HepG2 (cell line): ENCODE results near the gene NARF. TPM values are rescaled to one million over a fixed set of nuclear protein-coding genes. Genes with fewer than 3 reads are reported as not detected.

Experiments
- ATAC-seq: fragments of 200-7000 bp; cut with Tn5 transposase; 3 replicates; pipeline ENCODE4 v1.9.1; 2020; ENCODE audit warnings: mild to moderate bottlenecking, moderate library complexity
- BruUV-seq: library from RNA; stranded (reverse); fragments of 400-500 nt; replicated peaks from 2 replicates; lab custom pipeline; 2021; lab: Mats Ljungman, UMichigan
- CTCF ChIA-PET: fragments of 300-600 bp; formaldehyde crosslinking; extraction: SDS; loops from one replicate; lab custom pipeline; 2021; ENCODE audit warnings: low total read pairs, inconsistent platforms, low intra/inter-chr PET ratio; lab: Yijun Ruan, JAX
- POLR2A ChIA-PET: fragments of 350-600 bp; sonication (Branson Sonifier 250); formaldehyde crosslinking; loops from one replicate; lab custom pipeline; 2020; ENCODE audit warnings: antibody characterized with exemption, inconsistent platforms; lab: Yijun Ruan, JAX
- DNase-seq: peaks from one replicate; pipeline ENCODE4 v3.0.0-alpha.2; 2015; ENCODE audit warnings: low spot score
- FAIRE-seq: peaks from 3 replicates; lab custom pipeline; 2011; peaks lifted over from hg19 to GRCh38; lab: Jason Lieb, UNC
- H2AFZ ChIP-seq: one replicate; pipeline ENCODE4 v1.6.1; 2011; ENCODE audit warnings: low read length, inconsistent platforms
- H3K27ac ChIP-seq: fragments of 300-600 bp; 3 replicates; pipeline ENCODE4 v1.8.0; 2011; ENCODE audit warnings: mixed run types, mild to moderate bottlenecking, mixed read lengths, low read length, inconsistent platforms; ENCODE audit not compliant: insufficient read depth; ENCODE audit errors: extremely low read length
- H3K27me3 ChIP-seq, 2 experiments: fragments of 200-600 bp in 1 of 2; 2 replicates in 1 of 2; 3 replicates in 1 of 2; pipeline versions ENCODE4 v1.6.0 to v1.8.0; 2011; ENCODE audit warnings: low read length in 2 of 2, mild to moderate bottlenecking in 2 of 2, moderate library complexity in 2 of 2, inconsistent platforms in 1 of 2; ENCODE audit not compliant: insufficient read depth in 2 of 2, control insufficient read depth in 1 of 2
- H3K36me3 ChIP-seq, 2 experiments: fragments of 200-600 bp in 1 of 2; replicated peaks in 1 of 2; 2 replicates in 1 of 2; 3 replicates in 1 of 2; pipeline versions ENCODE4 v1.5.1 to v1.8.0; 2011; ENCODE audit warnings: low read length in 2 of 2, inconsistent platforms in 1 of 2; ENCODE audit not compliant: insufficient read depth in 2 of 2, control insufficient read depth in 1 of 2
- H3K4me1 ChIP-seq: 2 replicates; pipeline ENCODE4 v1.5.1; 2012; ENCODE audit warnings: low read length, inconsistent platforms; ENCODE audit not compliant: insufficient read depth
- H3K4me2 ChIP-seq: 2 replicates; pipeline ENCODE4 v1.6.0; 2011; ENCODE audit warnings: low read depth, low read length, inconsistent platforms
- H3K4me3 ChIP-seq, 3 experiments: fragments of 200-600 bp in 1 of 3; sonication (generic), shearing (Covaris generic) in 1 of 3; replicated peaks in 1 of 3; 2 replicates each; pipeline ENCODE4 v1.5.1; 2011 to 2016; ENCODE audit warnings: low read length in 3 of 3, inconsistent platforms in 2 of 3, low read depth in 2 of 3, mild to moderate bottlenecking in 2 of 3, control low read depth in 1 of 3, mixed read lengths in 1 of 3; ENCODE audit not compliant: insufficient read depth in 1 of 3
- H3K79me2 ChIP-seq: one replicate; pipeline ENCODE4 v1.6.1; 2011; ENCODE audit warnings: low read length, inconsistent platforms; ENCODE audit not compliant: insufficient read depth
- H3K9ac ChIP-seq: 2 replicates; pipeline ENCODE4 v1.6.0; 2011; ENCODE audit warnings: mild to moderate bottlenecking, low read depth, low read length, inconsistent platforms; ENCODE audit not compliant: insufficient read depth
- H3K9me3 ChIP-seq: 2 replicates; pipeline ENCODE4 v1.5.1; 2012; ENCODE audit warnings: mild to moderate bottlenecking, low read length
- H4K20me1 ChIP-seq: 2 replicates; pipeline ENCODE4 v1.6.0; 2011; ENCODE audit warnings: inconsistent platforms, mild to moderate bottlenecking, low read length, moderate library complexity; ENCODE audit not compliant: insufficient read depth
- ARHGAP35 ChIP-seq: sonication (generic); formaldehyde crosslinking; IDR thresholded peaks from 2 replicates; pipeline ENCODE4 v1.9.0; 2022; ENCODE audit warnings: mild to moderate bottlenecking, inconsistent platforms, moderate library complexity, missing genetic modification reagents, borderline replicate concordance
- ARNT ChIP-seq: fragments of 450-650 bp; IDR thresholded peaks from 2 replicates; pipeline ENCODE4 v1.6.1; 2017
- GTF2F1 ChIP-seq: fragments of 150-350 bp; IDR thresholded peaks from 2 replicates; pipeline ENCODE4 v1.6.1; 2014; ENCODE audit warnings: low read length
- HNRNPK ChIP-seq: fragments of 200-400 bp; formaldehyde crosslinking; IDR thresholded peaks from 2 replicates; pipeline ENCODE4 v1.6.1; 2018; ENCODE audit warnings: low read length, low read depth, moderate library complexity, mild to moderate bottlenecking; ENCODE audit not compliant: poor library complexity, severe bottlenecking
- HOXA7 ChIP-seq: sonication (generic); formaldehyde crosslinking; IDR thresholded peaks from 2 replicates; pipeline ENCODE4 v1.8.1; 2022; ENCODE audit warnings: mild to moderate bottlenecking, missing genetic modification reagents, moderate library complexity
- POLR2G ChIP-seq: fragments of 200-400 bp; formaldehyde crosslinking; IDR thresholded peaks from 2 replicates; pipeline ENCODE4 v1.6.1; 2018; ENCODE audit warnings: mild to moderate bottlenecking, low read depth, low read length, moderate library complexity
- SAP130 ChIP-seq: IDR thresholded peaks from 2 replicates; pipeline ENCODE4 v1.6.1; 2016; ENCODE audit warnings: low read depth
- YEATS2 ChIP-seq: sonication (generic); formaldehyde crosslinking; IDR thresholded peaks from 2 replicates; pipeline ENCODE4 v1.4.0; 2020; ENCODE audit warnings: missing genetic modification reagents, borderline replicate concordance
- ZMYM3 ChIP-seq: sonication (generic); formaldehyde crosslinking; IDR thresholded peaks from 2 replicates; pipeline ENCODE4 v1.5.1; 2020; ENCODE audit warnings: mild to moderate bottlenecking, missing genetic modification reagents
- ZNF138 ChIP-seq: sonication (generic); formaldehyde crosslinking; IDR thresholded peaks from 2 replicates; pipeline ENCODE4 v1.5.0; 2020; ENCODE audit warnings: mild to moderate bottlenecking, low read depth, missing genetic modification reagents
- ZNF891 ChIP-seq: sonication (generic); formaldehyde crosslinking; IDR thresholded peaks from 2 replicates; pipeline ENCODE4 v1.5.0; 2020; ENCODE audit warnings: mild to moderate bottlenecking, missing genetic modification reagents
- ZSCAN21 ChIP-seq: sonication (generic); formaldehyde crosslinking; IDR thresholded peaks from 2 replicates; pipeline ENCODE4 v1.8.0; 2022; ENCODE audit warnings: mild to moderate bottlenecking, missing genetic modification reagents, moderate library complexity, borderline replicate concordance
- WGBS: methylation state at CpG from one replicate; pipeline ENCODE4 v1.1.6; 2017; ENCODE audit warnings: low lambda C conversion rate; 5-methylcytosine and 5-hydroxymethylcytosine counted together
- in situ Hi-C: cut with HindIII; loops from 2 replicates; pipeline ENCODE4 v1.10.0; 2017; ENCODE audit warnings: low pct_unique_long_range_greater_than_20kb; ENCODE audit not compliant: extremely low pct_ligation_motif_present
- intact Hi-C: fragments of 100-400 bp; cut with micrococcal nuclease; formaldehyde crosslinking; loops from one replicate; pipeline ENCODE4 v1.10.0; 2022; ENCODE audit not compliant: unreplicated experiment
- polyA plus RNA-seq, 8 experiments: library from polyadenylated mRNA; depleted of rRNA in 3 of 8; stranded (reverse) in 7 of 8; unstranded in 1 of 8; fragments of >200 nt; fragmentation: Illumina TruSeq in 4 of 8; extraction: Trizol in 4 of 8; gene quantifications; 2 replicates each; pipeline versions ENCODE4 v1.2.1 to v1.2.3, GENCODE V29; 2011 to 2016; ENCODE audit warnings: low read depth in 4 of 8, missing spikeins in 1 of 8, mixed read lengths in 1 of 8; ENCODE audit not compliant: insufficient read depth in 1 of 8
- total RNA-seq, 5 experiments: library from RNA; depleted of rRNA; stranded (reverse); fragments of >200 nt; fragmentation: Illumina TruSeq; extraction: Trizol; gene quantifications; 2 replicates each; pipeline ENCODE4 v1.2.3, GENCODE V29; 2016; ENCODE audit warnings: low read depth in 1 of 5
- TF ChIP-seq, protein P1 (sequence below): sonication (generic); formaldehyde crosslinking; IDR thresholded peaks from 2 replicates; pipeline ENCODE4 v1.8.0; 2022; ENCODE audit warnings: low read depth, missing genetic modification reagents
- TF ChIP-seq, protein P2 (sequence below): IDR thresholded peaks from 2 replicates; pipeline ENCODE4 v1.6.1; 2016; ENCODE audit warnings: missing compliant biosample characterization, missing genetic modification reagents, borderline replicate concordance
- TF ChIP-seq, protein P3 (sequence below): sonication (generic); formaldehyde crosslinking; IDR thresholded peaks from 2 replicates; pipeline ENCODE4 v1.4.0; 2020; ENCODE audit warnings: mild to moderate bottlenecking, missing genetic modification reagents, borderline replicate concordance

NARF gene
- total and polyA plus RNA-seq, 2 of the 13 experiments (the other 11 are each of a cell fraction or from before 2014, with no cell fraction given): 61.1 to 144 TPM

DNA sequence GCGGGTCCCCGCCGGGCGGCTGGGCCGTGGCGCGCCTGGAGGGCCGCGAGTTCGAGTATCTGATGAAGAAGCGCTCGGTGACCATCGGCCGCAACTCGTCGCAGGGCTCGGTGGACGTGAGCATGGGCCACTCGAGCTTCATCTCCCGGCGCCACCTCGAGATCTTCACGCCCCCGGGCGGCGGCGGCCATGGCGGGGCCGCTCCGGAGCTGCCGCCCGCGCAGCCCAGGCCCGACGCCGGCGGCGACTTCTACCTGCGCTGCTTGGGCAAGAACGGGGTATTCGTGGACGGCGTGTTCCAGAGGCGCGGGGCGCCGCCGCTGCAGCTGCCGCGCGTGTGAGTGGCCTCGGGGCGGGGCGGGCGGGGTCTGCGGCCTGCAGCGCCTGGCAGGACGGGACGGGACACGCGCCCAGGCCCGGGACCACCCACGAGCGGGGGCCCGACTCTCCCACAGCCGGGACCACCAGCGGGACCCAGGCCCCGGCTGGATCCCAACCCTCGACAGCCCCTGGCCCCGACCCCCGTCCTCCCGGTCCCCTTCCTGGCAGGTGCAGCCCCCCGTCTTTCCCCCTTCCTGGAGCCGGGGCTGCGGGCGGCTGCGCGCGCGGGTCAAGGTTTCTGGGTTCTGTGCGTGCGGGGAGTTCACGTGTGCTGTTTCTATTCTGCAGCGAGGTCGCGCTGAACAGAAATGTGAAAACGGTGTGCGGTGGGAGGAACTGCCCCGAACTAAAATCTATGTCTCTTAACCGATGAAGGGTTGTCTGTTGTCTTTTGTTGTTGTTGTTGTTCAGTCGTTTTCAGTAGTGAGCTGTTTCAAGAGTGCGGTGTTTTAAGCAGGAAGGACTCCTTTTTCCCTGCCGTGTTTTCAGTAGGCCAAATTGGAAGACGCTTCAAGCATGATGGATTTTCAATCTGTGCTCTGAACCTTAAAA is 61.7 kb downstream of the NARF start:
- FAIRE-seq (no peak), ATAC-seq (peak; percentile 12)
- in situ Hi-C loops: no loop called here
- TF ChIP-seq, protein P1, sequence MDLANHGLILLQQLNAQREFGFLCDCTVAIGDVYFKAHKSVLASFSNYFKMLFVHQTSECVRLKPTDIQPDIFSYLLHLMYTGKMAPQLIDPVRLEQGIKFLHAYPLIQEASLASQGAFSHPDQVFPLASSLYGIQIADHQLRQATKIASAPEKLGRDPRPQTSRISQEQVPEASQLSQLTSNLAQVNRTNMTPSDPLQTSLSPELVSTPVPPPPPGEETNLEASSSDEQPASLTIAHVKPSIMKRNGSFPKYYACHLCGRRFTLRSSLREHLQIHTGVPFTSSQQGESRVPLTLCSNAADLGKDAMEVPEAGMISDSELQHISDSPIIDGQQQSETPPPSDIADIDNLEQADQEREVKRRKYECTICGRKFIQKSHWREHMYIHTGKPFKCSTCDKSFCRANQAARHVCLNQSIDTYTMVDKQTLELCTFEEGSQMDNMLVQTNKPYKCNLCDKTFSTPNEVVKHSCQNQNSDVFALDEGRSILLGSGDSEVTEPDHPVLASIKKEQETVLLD (CRISPR knock-in tag): peak; percentile 38; the same call in 1 of the 2 replicates
- TF ChIP-seq GTF2F1 (0 out of 2 replicates have a peak, but pooled peaks have one; percentile 16), HNRNPK (peak; percentile 23), YEATS2 (CRISPR knock-in tag) (0 out of 2 replicates have a peak, but pooled peaks have one; percentile 46), ZMYM3 (CRISPR knock-in tag) (no peak), POLR2G (peak; percentile 7; the same call in 1 of the 2 replicates), ARHGAP35 (no peak), ARNT (no peak), HOXA7 (CRISPR knock-in tag) (no peak), ZNF138 (CRISPR knock-in tag) (no peak), SAP130 (CRISPR knock-in tag) (peak; percentile 83), ZSCAN21 (CRISPR knock-in tag) (peak; percentile 66), ZNF891 (CRISPR knock-in tag) (no peak)
- TF ChIP-seq, protein P2, sequence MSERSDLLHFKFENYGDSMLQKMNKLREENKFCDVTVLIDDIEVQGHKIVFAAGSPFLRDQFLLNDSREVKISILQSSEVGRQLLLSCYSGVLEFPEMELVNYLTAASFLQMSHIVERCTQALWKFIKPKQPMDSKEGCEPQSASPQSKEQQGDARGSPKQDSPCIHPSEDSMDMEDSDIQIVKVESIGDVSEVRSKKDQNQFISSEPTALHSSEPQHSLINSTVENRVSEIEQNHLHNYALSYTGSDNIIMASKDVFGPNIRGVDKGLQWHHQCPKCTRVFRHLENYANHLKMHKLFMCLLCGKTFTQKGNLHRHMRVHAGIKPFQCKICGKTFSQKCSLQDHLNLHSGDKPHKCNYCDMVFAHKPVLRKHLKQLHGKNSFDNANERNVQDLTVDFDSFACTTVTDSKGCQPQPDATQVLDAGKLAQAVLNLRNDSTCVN: no peak
- TF ChIP-seq, protein P3, sequence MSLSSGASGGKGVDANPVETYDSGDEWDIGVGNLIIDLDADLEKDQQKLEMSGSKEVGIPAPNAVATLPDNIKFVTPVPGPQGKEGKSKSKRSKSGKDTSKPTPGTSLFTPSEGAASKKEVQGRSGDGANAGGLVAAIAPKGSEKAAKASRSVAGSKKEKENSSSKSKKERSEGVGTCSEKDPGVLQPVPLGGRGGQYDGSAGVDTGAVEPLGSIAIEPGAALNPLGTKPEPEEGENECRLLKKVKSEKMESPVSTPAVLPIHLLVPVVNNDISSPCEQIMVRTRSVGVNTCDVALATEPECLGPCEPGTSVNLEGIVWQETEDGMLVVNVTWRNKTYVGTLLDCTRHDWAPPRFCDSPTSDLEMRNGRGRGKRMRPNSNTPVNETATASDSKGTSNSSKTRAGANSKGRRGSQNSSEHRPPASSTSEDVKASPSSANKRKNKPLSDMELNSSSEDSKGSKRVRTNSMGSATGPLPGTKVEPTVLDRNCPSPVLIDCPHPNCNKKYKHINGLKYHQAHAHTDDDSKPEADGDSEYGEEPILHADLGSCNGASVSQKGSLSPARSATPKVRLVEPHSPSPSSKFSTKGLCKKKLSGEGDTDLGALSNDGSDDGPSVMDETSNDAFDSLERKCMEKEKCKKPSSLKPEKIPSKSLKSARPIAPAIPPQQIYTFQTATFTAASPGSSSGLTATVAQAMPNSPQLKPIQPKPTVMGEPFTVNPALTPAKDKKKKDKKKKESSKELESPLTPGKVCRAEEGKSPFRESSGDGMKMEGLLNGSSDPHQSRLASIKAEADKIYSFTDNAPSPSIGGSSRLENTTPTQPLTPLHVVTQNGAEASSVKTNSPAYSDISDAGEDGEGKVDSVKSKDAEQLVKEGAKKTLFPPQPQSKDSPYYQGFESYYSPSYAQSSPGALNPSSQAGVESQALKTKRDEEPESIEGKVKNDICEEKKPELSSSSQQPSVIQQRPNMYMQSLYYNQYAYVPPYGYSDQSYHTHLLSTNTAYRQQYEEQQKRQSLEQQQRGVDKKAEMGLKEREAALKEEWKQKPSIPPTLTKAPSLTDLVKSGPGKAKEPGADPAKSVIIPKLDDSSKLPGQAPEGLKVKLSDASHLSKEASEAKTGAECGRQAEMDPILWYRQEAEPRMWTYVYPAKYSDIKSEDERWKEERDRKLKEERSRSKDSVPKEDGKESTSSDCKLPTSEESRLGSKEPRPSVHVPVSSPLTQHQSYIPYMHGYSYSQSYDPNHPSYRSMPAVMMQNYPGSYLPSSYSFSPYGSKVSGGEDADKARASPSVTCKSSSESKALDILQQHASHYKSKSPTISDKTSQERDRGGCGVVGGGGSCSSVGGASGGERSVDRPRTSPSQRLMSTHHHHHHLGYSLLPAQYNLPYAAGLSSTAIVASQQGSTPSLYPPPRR (CRISPR knock-in tag): no peak

More for the DNA sequence above, 61.7 kb downstream of the NARF start:
- peak overlapping the region; percentile 97 for H3K9ac ChIP-seq
- no TSS peak for BruUV-seq
- no peak overlapping the region for H2AFZ ChIP-seq
- 1% methylated on average over 25 of the region's 94 CpGs for WGBS
- peaks cover 48% of the 10 kb centered on the region for H4K20me1 ChIP-seq
- H3K27me3 ChIP-seq: no peaks in the 10 kb centered on the region; a peak in 1 of 5 replicates
- H3K4me1 ChIP-seq: peaks cover 61% of the 10 kb centered on the region
- no peak for DNase-seq
- H3K27ac ChIP-seq: peak overlapping the region; percentile 72
- H3K9me3 ChIP-seq: no peaks in the 10 kb centered on the region
- peaks cover 51% of the 10 kb centered on the region for H3K79me2 ChIP-seq
- H3K4me3 ChIP-seq: peak overlapping the region; percentile 75 to 98 (median 87)
- POLR2A ChIA-PET: interaction anchor here (0.8 to 2.5 kb wide), 14 partner anchors 11 to 247 kb away, joined by 3 to 30 read pairs (median 6); partner anchors contain the start of genes CSNK1D and NARF
- intact Hi-C loops: loop anchor here (5.0 to 10.0 kb wide), 2 partner anchors 32 to 185 kb away; partner anchors contain the start of gene SECTM1
- CTCF ChIA-PET: no interaction called here
- H3K4me2 ChIP-seq: peak overlapping the region; percentile 87
- peaks cover 0 to 2% of the 10 kb centered on the region in 2 experiments; a peak in 1 of 5 replicates for H3K36me3 ChIP-seq
